Limb (tissue), 2 donors: ENCODE results near the gene UNC13C.

Source experiments
- DNase-seq, 2 donors: peaks; one replicate each; pipeline ENCODE4 v3.0.0-alpha.2; 2016; ENCODE audit errors: extremely low spot score in 2 of 2

Gene UNC13C

GRCh38 chr15:54109014-54109413 lies 130.8 kb downstream of the UNC13C start:
- DNase-seq = no peak

- no peak for DNase-seq
Measured at GRCh38 chr15:54119051-54119450, 140.8 kb downstream of the UNC13C start.

GRCh38 chr15:54120949-54121463 lies 142.8 kb downstream of the UNC13C start:
- no peak for DNase-seq

GRCh38 chr15:54127574-54127973 lies 149.3 kb downstream of the UNC13C start:
- no peak for DNase-seq

GRCh38 chr15:54131410-54131809 lies 153.2 kb downstream of the UNC13C start:
- DNase-seq = no peak

- DNase-seq = no peak
Measured at GRCh38 chr15:54149115-54149531, 170.9 kb downstream of the UNC13C start.

GRCh38 chr15:54150255-54150654 lies 172.0 kb downstream of the UNC13C start:
- no peak for DNase-seq

GRCh38 chr15:54159012-54159411 lies 180.8 kb downstream of the UNC13C start:
- no peak for DNase-seq

- no peak for DNase-seq
Measured at GRCh38 chr15:54187325-54187724, 209.1 kb downstream of the UNC13C start.

- DNase-seq = no peak
Measured at GRCh38 chr15:54197995-54198394, 219.8 kb downstream of the UNC13C start.

GRCh38 chr15:54206586-54207321 lies 228.5 kb downstream of the UNC13C start:
- no peak for DNase-seq

- no peak for DNase-seq
Measured at GRCh38 chr15:54208786-54209185, 230.5 kb downstream of the UNC13C start.

GRCh38 chr15:54212635-54213034 lies 234.4 kb downstream of the UNC13C start:
- no peak for DNase-seq

- no peak for DNase-seq
Measured at GRCh38 chr15:54226455-54226854, 248.2 kb downstream of the UNC13C start.

GRCh38 chr15:54227569-54227968 lies 249.3 kb downstream of the UNC13C start:
- no peak for DNase-seq

GRCh38 chr15:54250326-54250725 lies 272.1 kb downstream of the UNC13C start:
- no peak for DNase-seq

- no peak for DNase-seq
Measured at GRCh38 chr15:54256190-54256589, 277.9 kb downstream of the UNC13C start.

- DNase-seq = no peak
Measured at GRCh38 chr15:54273928-54274327, 295.7 kb downstream of the UNC13C start.

- no peak for DNase-seq
Measured at GRCh38 chr15:54277834-54278233, 299.6 kb downstream of the UNC13C start.

GRCh38 chr15:54280726-54281125 lies 302.5 kb downstream of the UNC13C start:
- no peak for DNase-seq

GRCh38 chr15:54282228-54282836 lies 304.1 kb downstream of the UNC13C start:
- no peak for DNase-seq

GRCh38 chr15:54288049-54288448 lies 309.8 kb downstream of the UNC13C start:
- DNase-seq = no peak

GRCh38 chr15:54289590-54290136 lies 311.4 kb downstream of the UNC13C start:
- no peak for DNase-seq
